HL-60 (cell line): ENCODE data around the gene MATR3.

Source experiments
- CTCF ChIP-seq: IDR thresholded peaks from one replicate; pipeline ENCODE4 v1.5.1; 2011; ENCODE audit warnings: low read length, control low read depth, inconsistent platforms; ENCODE audit not compliant: insufficient read depth
- GABPA ChIP-seq: IDR thresholded peaks from 2 replicates; pipeline ENCODE4 v1.6.1; 2012; ENCODE audit warnings: low read depth
- POLR2AphosphoS5 ChIP-seq: IDR thresholded peaks from 2 replicates; pipeline ENCODE4 v1.6.1; 2012; ENCODE audit warnings: low read depth
- REST ChIP-seq: IDR thresholded peaks from 2 replicates; pipeline ENCODE4 v1.6.1; 2012; ENCODE audit warnings: low read depth; ENCODE audit not compliant: insufficient replicate concordance

- TF ChIP-seq CTCF (no peak), GABPA (no peak), POLR2AphosphoS5 (no peak), REST (no peak)
These were observed 49.9 kb downstream of the MATR3 start for GRCh38 chr5:139343476-139343875.
